ENCODE data around the gene CA11. TPM values are rescaled to one million over a fixed set of nuclear protein-coding genes. Genes with fewer than 3 reads are reported as not detected.

The CA11 gene
- total and polyA plus RNA-seq, 2 donors (not counting 1 experiment from before 2014, with no cell fraction given): 1.7 to 4.1 TPM

GRCh38 chr19:48668761-48669160, 22.8 kb upstream of the CA11 start:
- H3K4me3 ChIP-seq (replicated peaks in 1 of 4; ENCODE audit: control extremely low read depth in 1 of 4, insufficient read depth in 1 of 4, low read depth in 3 of 4, low read length in 4 of 4): no peak overlapping the region
- H3K79me2 ChIP-seq (ENCODE audit: control insufficient read depth, insufficient read depth, low read length): no peaks in the 10 kb centered on the region
- no peaks in the 10 kb centered on the region for H3K9me3 ChIP-seq (ENCODE audit: control insufficient read depth, insufficient read depth, low read depth, low read length)
- no peaks in the 10 kb centered on the region for H3K27me3 ChIP-seq (ENCODE audit: control insufficient read depth, insufficient read depth, low read length)
- H3K4me2 ChIP-seq (ENCODE audit: extremely low read depth, insufficient read depth, low read length): no peak overlapping the region
- H3K9ac ChIP-seq (ENCODE audit: insufficient read depth, low read length): no peak overlapping the region
- H2AFZ ChIP-seq (ENCODE audit: low read length): no peak overlapping the region
- DNase-seq (ENCODE audit: low read depth in 2 of 2): no peak
- no peaks in the 10 kb centered on the region for H3K36me3 ChIP-seq (ENCODE audit: control insufficient read depth, insufficient read depth, low read length)
- no peaks in the 10 kb centered on the region for H3K4me1 ChIP-seq (ENCODE audit: control insufficient read depth, extremely low read depth, insufficient read depth, low read length)
- no peak overlapping the region for H3K27ac ChIP-seq (ENCODE audit: insufficient read depth, low read length)
- no peaks in the 10 kb centered on the region for H4K20me1 ChIP-seq (ENCODE audit: control insufficient read depth, extremely low read depth, insufficient read depth, low read length)
- TF ChIP-seq CTCF (conservative IDR thresholded peaks at IDR 0.05 in 1 of 2, IDR thresholded peaks at IDR 0.05 in 1 of 2; ENCODE audit: low read depth in 1 of 2, low read length in 2 of 2): no peak
- TF ChIP-seq EZH2 (IDR thresholded peaks at IDR 0.05; ENCODE audit: low read length, missing control alignments): no peak

GRCh38 chr19:48668332-48668731, 22.3 kb upstream of the CA11 start:
- Histone ChIP-seq H3K9ac (ENCODE audit: insufficient read depth, low read length) (no peak overlapping the region), H3K4me3 (replicated peaks in 1 of 4; ENCODE audit: control extremely low read depth in 1 of 4, insufficient read depth in 1 of 4, low read depth in 3 of 4, low read length in 4 of 4) (no peak overlapping the region), H3K4me2 (ENCODE audit: extremely low read depth, insufficient read depth, low read length) (no peak overlapping the region), H4K20me1 (ENCODE audit: control insufficient read depth, extremely low read depth, insufficient read depth, low read length) (no peaks in the 10 kb centered on the region), H3K36me3 (ENCODE audit: control insufficient read depth, insufficient read depth, low read length) (no peaks in the 10 kb centered on the region), H3K27me3 (ENCODE audit: control insufficient read depth, insufficient read depth, low read length) (no peaks in the 10 kb centered on the region), H2AFZ (ENCODE audit: low read length) (no peak overlapping the region), H3K9me3 (ENCODE audit: control insufficient read depth, insufficient read depth, low read depth, low read length) (no peaks in the 10 kb centered on the region), H3K79me2 (ENCODE audit: control insufficient read depth, insufficient read depth, low read length) (no peaks in the 10 kb centered on the region), H3K27ac (ENCODE audit: insufficient read depth, low read length) (no peak overlapping the region), H3K4me1 (ENCODE audit: control insufficient read depth, extremely low read depth, insufficient read depth, low read length) (no peaks in the 10 kb centered on the region)
- no peak for DNase-seq (ENCODE audit: low read depth in 2 of 2)
- no peak for TF ChIP-seq CTCF (conservative IDR thresholded peaks at IDR 0.05 in 1 of 2, IDR thresholded peaks at IDR 0.05 in 1 of 2; ENCODE audit: low read depth in 1 of 2, low read length in 2 of 2)
- TF ChIP-seq EZH2 (IDR thresholded peaks at IDR 0.05; ENCODE audit: low read length, missing control alignments): no peak

GRCh38 chr19:48665786-48666185, 19.8 kb upstream of the CA11 start:
- no peaks in the 10 kb centered on the region for H3K36me3 ChIP-seq (ENCODE audit: control insufficient read depth, insufficient read depth, low read length)
- H3K79me2 ChIP-seq (ENCODE audit: control insufficient read depth, insufficient read depth, low read length): no peaks in the 10 kb centered on the region
- no peak overlapping the region for H3K9ac ChIP-seq (ENCODE audit: insufficient read depth, low read length)
- no peak overlapping the region for H2AFZ ChIP-seq (ENCODE audit: low read length)
- H3K4me3 ChIP-seq (replicated peaks in 1 of 4; ENCODE audit: control extremely low read depth in 1 of 4, insufficient read depth in 1 of 4, low read depth in 3 of 4, low read length in 4 of 4): no peak overlapping the region
- H3K27ac ChIP-seq (ENCODE audit: insufficient read depth, low read length): no peak overlapping the region
- no peak overlapping the region for H3K4me2 ChIP-seq (ENCODE audit: extremely low read depth, insufficient read depth, low read length)
- no peak for TF ChIP-seq EZH2 (IDR thresholded peaks at IDR 0.05; ENCODE audit: low read length, missing control alignments)
- TF ChIP-seq CTCF (conservative IDR thresholded peaks at IDR 0.05 in 1 of 2, IDR thresholded peaks at IDR 0.05 in 1 of 2; ENCODE audit: low read depth in 1 of 2, low read length in 2 of 2): no peak
- no peaks in the 10 kb centered on the region for H4K20me1 ChIP-seq (ENCODE audit: control insufficient read depth, extremely low read depth, insufficient read depth, low read length)
- H3K9me3 ChIP-seq (ENCODE audit: control insufficient read depth, insufficient read depth, low read depth, low read length): no peaks in the 10 kb centered on the region
- H3K27me3 ChIP-seq (ENCODE audit: control insufficient read depth, insufficient read depth, low read length): no peaks in the 10 kb centered on the region
- no peaks in the 10 kb centered on the region for H3K4me1 ChIP-seq (ENCODE audit: control insufficient read depth, extremely low read depth, insufficient read depth, low read length)
- no peak for DNase-seq (ENCODE audit: low read depth in 2 of 2)
